RWPE1 (cell line): Measurements from ENCODE around the gene ATP13A5.

ENCODE experiments used
- CTCF ChIA-PET: fragments of 350-600 bp; sonication (Branson Sonifier 250); formaldehyde crosslinking; extraction: SDS; loops from one replicate; lab custom pipeline; 2021; lab: Yijun Ruan, JAX
- POLR2A ChIA-PET: fragments of 400-600 bp; formaldehyde crosslinking; extraction: SDS; loops from one replicate; lab custom pipeline; 2020; ENCODE audit warnings: antibody characterized with exemption; ENCODE audit not compliant: low non-redundant PET; lab: Yijun Ruan, JAX
- DNase-seq: peaks from one replicate; pipeline ENCODE4 v3.0.0; 2012; ENCODE audit warnings: low spot score
- H3K27ac ChIP-seq: fragments of 450-650 bp; 2 replicates; pipeline ENCODE4 v1.5.1; 2017
- TF ChIP-seq, protein P1 (sequence below): fragments of 450-650 bp; conservative IDR thresholded peaks from 2 replicates; pipeline ENCODE4 v1.5.1; 2017; ENCODE audit warnings: low read depth, mild to moderate bottlenecking

ATP13A5 gene

DNA sequence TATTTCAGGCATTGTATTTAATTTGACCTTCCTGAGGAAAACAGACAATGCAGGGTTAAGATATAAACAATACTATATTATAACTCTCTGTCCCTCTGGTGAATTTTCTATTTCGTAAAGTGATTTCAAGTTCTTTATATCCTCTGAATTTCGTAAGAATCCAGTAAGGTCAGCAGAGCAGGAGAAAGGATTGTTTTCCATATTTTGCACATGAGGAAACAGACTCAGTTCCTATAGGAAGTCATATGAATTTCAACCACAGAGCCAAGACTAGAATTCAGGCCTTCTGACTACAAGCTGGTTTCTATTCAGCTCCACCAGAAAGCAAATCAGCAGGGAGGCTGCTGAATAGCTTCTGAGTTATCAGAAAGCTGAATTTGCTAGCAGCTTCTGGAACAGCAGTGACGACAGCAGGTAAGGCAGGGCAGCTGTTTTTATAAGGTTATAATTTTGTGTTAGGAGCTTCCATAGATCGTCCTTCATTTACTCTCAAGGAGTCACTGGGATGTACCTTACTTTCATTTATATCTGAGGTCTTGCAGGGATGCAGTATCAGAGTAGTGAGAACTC is 148.6 kb downstream of the ATP13A5 start:
- no peak overlapping the region for H3K27ac ChIP-seq
- no peak for DNase-seq
- TF ChIP-seq, protein P1, sequence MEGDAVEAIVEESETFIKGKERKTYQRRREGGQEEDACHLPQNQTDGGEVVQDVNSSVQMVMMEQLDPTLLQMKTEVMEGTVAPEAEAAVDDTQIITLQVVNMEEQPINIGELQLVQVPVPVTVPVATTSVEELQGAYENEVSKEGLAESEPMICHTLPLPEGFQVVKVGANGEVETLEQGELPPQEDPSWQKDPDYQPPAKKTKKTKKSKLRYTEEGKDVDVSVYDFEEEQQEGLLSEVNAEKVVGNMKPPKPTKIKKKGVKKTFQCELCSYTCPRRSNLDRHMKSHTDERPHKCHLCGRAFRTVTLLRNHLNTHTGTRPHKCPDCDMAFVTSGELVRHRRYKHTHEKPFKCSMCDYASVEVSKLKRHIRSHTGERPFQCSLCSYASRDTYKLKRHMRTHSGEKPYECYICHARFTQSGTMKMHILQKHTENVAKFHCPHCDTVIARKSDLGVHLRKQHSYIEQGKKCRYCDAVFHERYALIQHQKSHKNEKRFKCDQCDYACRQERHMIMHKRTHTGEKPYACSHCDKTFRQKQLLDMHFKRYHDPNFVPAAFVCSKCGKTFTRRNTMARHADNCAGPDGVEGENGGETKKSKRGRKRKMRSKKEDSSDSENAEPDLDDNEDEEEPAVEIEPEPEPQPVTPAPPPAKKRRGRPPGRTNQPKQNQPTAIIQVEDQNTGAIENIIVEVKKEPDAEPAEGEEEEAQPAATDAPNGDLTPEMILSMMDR, result no peak
- ChIA-PET POLR2A (no interaction called here), CTCF (interaction anchor here (0.7 kb wide), 1 partner anchor 8 kb away, joined by 3 read pairs; no protein-coding TSS in a partner anchor)

DNA sequence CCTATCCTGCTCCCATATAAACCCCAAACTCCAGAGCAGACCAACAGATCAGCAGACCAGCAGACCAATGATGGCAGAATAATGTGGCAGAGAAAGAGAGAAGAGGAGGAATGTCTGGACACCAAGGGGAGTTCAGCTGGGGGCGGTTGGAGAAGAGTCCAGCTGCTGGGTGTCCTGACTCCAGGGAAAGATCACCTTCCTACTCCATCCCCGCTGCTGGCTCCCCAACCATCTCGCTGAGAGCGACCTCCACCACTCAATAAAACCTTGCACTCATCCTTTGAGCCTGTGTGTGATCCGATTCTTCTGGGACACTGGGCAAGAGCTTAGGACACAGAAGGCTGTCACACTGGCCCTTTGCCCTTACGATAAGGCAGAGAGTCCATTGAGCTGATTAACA is 150.3 kb downstream of the ATP13A5 start:
- no peak overlapping the region for H3K27ac ChIP-seq
- DNase-seq, result no peak
- POLR2A ChIA-PET, result no interaction called here
- CTCF ChIA-PET, result no interaction called here
- TF ChIP-seq, protein P1, result no peak

DNA sequence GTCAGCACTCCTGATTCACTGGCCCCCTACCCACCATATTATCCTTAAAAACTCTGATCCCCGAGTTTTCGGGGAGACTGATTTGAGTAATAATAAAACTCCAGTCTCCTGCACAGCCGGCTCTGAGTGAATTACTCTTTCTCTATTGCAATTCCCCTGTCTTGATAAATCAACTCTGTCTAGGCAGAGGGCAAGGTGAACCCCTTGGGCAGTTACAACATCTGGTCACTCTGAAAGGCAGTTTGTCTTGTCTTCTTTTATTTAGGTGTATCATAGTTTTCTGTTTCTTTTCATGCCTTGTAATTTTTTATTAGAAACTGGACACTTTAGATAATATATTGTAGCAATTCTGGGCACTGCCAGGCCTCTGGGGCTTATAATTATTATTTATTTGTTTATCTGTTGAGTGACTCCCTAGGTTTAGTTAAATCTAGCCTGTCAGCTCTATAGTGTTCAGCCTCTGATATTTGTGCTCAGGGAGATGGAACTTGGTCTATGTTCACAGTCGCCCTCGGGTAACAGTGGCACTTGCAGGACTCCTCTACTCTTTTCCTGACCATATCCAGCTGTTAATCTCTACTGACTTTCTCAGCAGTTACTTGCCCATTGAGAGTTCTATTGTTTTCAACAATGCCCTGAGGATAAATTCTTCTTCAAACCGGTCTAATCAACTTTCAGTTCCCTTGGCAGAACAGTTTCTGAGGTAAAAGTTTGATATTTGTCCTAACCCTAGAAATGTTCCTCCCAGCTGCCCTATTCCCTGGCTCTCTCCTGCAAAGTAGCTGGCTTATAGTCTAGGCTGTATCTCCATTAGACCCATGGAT is 153.0 kb downstream of the ATP13A5 start:
- H3K27ac ChIP-seq, result no peak overlapping the region
- POLR2A ChIA-PET, result no interaction called here
- TF ChIP-seq, protein P1, result no peak
- CTCF ChIA-PET, result no interaction called here
- no peak for DNase-seq
